HT1080 (cell line): ENCODE data around the gene TANGO6. TPM values are rescaled to one million over a fixed set of nuclear protein-coding genes. Genes with fewer than 3 reads are reported as not detected.
A peak's percentile ranks its signal among the peaks of the same experiment; 100 is the strongest.

Experiments
- DNase-seq: peaks from one replicate; pipeline ENCODE4 v3.0.0-alpha.2; 2015; ENCODE audit warnings: low read depth
- total RNA-seq: library from RNA; depleted of rRNA; stranded (reverse); fragments of >200 nt; shearing (Covaris generic); gene quantifications from 2 replicates; pipeline ENCODE4 v1.2.3, GENCODE V29; 2014

The TANGO6 gene
- total RNA-seq, 1 experiment from 2014 or later: 12.7 TPM

GRCh38 chr16:68860978-68861892 lies 17.9 kb downstream of the TANGO6 start:
- no peak for DNase-seq

DNA sequence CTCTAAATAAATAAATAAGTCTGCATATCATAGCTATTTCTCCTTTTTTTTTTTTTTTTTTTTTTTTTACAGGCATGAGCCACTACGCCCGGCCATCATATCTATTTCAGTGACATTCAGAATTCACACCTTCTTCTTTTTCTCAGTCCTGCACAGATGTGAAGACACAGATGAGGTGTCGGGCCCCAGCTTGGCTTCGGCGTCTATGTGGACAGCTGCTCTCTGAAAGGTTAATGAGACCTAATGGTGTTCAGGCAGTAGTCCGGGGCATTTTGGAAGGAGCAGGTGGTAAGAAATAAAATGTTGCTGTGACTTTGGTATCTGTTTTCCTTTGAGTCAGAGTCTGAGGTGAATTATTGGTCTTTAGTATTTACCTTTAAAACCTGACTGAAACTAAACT lies 23.6 kb downstream of the TANGO6 start:
- DNase-seq: no peak

DNA sequence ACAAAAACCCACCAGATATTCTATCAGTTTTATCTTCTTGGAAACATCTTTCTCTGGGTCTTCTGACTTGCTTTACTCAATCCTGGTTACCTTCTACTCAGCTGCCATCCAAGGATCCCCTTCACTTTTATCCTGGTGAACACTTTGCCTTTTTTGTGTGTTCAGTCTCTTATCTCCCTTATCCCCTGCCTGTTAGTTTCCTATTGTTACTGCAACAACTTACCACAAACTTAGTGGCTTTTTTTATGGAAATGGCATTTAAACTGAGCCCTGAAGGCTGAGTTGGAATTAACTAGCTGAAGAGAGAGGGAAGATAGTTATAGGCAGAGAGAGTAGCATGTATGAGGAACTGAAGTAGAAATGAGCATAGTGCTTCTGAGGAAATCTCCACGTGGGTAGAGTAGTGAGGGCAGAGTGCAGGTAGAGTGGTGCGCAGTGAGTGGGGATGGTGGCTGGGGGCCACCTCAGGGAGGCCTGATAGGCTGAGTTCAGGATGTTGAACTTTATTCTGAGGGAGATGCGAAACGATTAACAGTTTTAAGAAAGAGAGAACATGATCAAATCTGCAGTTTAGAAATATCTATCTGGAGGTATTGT lies 26.3 kb downstream of the TANGO6 start:
- no peak for DNase-seq

DNA sequence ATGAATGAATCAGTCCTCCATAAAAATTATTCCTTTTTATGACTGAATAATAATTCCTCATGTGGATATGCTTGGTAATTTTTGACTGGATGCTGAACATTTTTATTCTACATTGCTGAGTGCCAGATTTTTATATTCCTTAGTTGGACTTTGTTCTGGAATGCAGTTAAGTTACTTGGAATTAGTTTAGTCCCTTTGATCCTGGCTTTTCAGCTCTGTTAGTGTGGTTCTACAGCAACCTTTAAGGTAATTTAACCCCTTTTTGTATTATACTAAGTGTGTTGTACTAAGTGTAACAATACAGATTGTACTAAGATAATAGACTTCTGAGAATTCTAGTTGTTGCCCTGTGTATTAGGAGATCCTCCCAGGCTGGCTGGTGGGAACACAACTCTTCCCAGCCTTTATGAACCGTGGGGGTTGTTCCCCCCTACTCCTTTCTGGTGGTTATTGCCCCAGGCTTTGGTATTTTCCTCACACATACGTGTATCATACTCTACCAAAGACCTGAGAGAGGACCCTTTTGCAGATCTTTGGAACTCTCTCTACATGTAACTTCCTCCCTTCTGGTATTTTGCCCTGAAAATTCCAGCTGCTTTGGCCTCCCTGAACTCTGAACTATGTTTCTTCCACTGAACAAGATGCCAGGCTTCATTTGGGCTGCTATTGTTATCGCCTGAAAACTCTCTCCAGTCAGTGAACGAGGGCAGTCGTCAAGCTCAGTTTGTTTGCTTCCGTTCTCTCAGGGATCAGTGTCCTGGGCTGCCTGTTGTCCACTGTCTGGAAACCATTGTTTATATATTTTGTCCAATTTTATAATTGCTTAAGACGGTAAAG lies 30.5 kb downstream of the TANGO6 start:
- no peak for DNase-seq

GRCh38 chr16:68875871-68876270 lies 32.5 kb downstream of the TANGO6 start:
- no peak for DNase-seq

GRCh38 chr16:68883685-68884084 lies 40.4 kb downstream of the TANGO6 start:
- no peak for DNase-seq

DNA sequence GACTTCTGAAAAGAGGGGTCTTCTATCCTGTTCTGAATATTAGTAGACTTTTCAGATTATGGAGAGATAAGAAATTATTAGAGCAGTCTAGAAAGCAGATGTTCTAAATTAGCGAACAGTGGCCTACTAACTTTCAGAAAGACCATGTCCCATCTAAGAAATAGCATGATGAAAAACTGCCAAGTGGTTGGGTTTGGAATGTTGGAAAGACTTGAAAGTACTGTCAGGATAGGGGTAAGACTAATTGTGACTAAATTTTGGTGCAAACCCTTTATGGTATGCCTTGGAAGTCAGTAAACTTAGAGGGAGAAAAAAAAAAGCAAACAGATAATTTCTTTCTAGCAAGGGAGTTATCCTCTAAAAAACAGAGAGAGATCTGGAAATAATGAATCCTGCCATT lies 41.1 kb downstream of the TANGO6 start:
- no peak for DNase-seq

DNA sequence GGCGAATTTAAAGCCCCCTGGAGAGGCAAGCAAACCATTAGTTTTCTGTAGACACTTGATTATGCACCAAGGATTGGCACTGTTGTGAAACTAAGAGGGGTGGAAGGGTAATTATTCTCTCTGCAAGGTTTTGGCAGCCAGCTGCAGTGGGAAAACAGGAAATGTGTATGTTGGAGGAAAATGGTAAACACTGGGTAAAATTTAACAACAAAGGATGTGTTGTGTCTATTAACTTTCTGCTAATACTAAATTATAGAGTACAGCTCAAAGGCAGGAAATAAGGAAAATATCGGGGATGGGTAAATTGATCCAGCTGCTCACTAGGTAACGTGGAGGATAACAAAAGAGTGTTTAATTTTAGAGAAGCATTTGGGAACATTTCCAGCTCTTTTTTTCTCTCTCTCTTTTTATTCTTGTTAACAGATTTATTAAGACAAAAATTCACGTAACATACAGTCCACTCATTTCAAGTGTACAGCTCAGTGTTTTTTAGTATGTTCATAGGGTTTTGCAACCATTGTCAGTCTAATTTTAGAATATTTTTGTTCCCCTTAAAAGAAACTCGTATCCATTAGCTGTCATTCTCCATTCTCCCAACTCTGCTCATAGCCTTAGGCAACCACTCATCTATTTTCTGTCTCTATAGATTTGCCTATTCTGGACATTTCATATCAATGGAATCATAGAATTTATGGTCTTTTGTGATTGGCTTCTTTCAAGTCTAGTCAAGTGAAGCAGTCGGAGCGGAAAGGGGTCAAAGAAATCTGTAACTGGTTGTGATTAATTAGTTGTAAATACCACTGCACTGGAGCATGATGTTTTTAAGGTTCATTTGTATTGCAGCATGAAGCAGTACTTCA lies 41.8 kb downstream of the TANGO6 start:
- DNase-seq: no peak

DNA sequence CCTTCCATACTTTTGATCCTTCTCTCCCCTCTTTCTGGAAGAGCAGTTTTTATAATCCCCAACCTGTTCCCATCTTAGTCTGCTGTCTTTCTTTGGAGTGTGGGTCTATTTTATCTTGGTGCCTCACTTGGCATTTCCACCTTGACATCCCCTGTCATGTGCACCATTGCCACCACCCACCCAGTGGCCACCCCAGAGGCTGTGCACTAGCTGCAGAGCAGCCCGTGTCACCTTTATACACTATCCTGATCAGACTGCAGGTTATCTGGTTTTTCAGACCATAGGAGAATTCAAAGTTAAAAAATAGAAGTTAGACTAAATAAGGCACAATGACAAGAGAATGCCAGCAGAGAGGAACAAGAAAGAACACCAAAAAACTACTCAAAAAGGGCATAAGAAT lies 43.8 kb downstream of the TANGO6 start:
- DNase-seq: no peak

DNA sequence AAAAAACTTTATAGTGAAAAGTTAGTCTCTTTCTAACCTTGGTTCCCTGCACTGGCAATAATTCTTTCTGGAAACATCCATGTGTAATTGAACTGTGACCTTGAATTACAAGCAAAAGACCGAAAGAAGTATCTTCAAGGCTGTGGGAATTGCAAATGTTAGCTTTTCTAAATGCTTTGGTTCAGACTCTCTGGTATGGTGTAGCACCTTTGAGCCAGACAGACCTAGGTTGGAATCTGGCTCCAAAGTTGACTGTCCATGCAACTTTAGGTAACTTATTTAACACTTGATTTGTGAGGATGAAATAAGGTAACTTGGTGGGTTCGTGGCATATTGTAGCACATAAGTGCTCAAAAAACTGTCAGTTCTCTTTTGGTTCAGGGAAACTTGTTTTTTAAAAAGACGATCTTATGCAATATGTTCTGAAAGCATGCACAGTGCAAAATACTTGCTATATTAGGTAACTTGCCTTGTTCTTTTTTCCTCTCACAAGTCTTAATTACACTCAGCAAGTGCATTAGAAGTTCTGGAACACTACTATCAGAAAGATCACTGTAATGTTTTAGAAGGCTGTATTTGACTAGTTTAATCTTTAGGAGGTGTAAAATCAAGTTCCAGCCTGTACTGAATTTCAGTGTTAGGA lies 46.3 kb downstream of the TANGO6 start:
- no peak for DNase-seq

DNA sequence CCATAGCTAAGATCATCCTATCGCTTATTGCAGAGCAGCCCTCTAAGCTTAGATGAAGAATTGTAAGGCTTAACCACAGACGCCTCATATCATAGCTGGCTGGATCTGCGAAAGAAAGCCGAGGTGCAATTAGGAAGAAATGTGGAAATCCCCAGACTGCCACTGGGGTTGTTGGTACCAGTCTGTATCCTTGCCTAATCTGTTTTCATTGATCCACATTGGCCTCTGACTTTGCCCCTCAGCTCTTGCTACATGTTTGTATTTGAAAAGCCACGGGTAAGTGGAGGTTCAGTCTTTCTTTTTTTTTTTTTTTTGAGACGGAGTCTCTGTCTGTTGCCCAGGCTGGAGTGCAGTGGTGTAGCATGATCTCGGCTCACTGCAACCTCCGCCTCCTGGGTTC lies 48.9 kb downstream of the TANGO6 start:
- no peak for DNase-seq

GRCh38 chr16:68892898-68893297 lies 49.6 kb downstream of the TANGO6 start:
- no peak for DNase-seq

- no peak for DNase-seq
These were observed 50.7 kb downstream of the TANGO6 start for GRCh38 chr16:68893710-68894705.

- no peak for DNase-seq
These were observed 51.4 kb downstream of the TANGO6 start for GRCh38 chr16:68894714-68895113.

DNA sequence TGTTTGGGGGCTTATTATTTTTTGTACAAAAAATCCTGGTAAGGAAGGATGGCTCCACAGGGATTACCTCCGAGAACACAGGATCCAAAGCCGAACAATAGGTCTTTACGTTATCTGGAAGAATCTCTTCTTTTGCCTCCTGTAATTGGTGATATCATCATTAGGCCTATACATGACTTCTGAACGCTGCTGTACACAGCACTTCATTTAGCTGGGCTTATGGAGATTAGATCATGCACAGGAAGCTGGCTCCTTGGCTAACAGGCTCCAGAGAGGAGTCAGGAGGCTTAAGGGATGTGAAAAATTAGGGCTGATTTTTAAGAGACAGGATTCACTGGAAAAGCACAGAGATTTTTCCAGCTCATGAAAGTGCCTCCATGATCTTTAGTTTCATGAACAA lies 54.7 kb downstream of the TANGO6 start:
- DNase-seq: no peak

GRCh38 chr16:68900009-68900408 lies 56.7 kb downstream of the TANGO6 start:
- DNase-seq: peak; percentile 5

DNA sequence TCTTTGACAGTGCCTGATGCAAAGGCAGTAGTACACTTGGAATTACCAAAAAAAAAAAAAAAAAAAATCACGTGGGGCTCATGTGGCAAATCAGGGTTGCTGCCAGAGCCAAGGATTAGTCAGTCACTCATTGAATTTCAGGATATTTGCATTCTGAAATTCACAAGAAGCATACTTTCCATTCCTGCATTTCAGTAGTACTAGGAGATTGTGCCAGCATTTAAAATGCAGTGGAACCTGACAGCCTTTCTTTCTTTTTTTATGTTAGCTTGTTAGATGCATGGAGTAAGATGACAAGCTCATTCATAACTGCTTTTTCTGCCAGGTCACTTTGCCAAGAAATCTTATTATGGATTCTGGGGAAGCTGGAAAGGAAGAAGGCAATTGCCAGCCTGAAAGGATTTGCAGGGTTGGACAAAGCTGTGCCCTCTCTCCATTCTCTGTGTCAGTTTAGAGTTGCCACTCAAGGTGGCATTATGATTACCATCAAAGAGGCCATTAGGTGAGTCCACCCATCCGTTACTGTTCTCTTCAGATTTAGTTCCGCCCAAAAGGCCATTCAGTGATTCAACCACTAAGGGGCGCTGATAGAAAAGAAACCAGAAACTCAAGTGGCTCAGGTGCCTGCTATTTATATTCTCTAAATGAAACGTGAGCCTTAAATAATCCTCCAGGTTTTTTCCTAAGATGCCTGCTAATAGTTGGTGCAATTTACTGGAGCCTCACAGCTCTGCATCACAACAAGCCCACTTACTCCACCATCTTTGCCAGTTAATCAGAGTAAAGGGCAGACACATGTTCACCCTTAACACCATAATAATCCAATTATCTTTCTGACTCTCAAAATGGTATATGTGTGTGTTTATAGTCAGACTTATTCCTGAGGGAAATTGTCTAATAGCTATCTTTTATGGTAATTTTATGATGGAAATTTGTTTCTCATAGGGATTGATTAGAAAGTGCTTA lies 59.0 kb downstream of the TANGO6 start:
- peak; percentile 74 for DNase-seq

GRCh38 chr16:68902969-68903345 lies 59.6 kb downstream of the TANGO6 start:
- DNase-seq: no peak
